ENCODE data around the gene IGF2BP3. TPM values are rescaled to one million over a fixed set of nuclear protein-coding genes. Genes with fewer than 3 reads are reported as not detected.

Gene IGF2BP3
- total RNA-seq, 5 donors from 2014 or later (not counting 1 experiment from before 2014, with no cell fraction given) = 0.46 to 1.9 (median 0.55) TPM; not detected in 1

- Histone ChIP-seq H3K9me3 (no peaks in the 10 kb centered on the region), H3K27ac (ENCODE audit: low read length) (no peak overlapping the region), H3K27me3 (replicated peaks in 1 of 2; ENCODE audit: control insufficient read depth in 2 of 2, extremely low read depth in 1 of 2, insufficient read depth in 2 of 2, low read length in 1 of 2) (peaks cover 0 to 5% of the 10 kb centered on the region in 2 experiments), H3K4me1 (ENCODE audit: control insufficient read depth in 1 of 2, extremely low read depth in 1 of 2, insufficient read depth in 2 of 2, low read length in 2 of 2) (peaks cover 11 to 15% of the 10 kb centered on the region in 2 experiments), H3K36me3 (ENCODE audit: control insufficient read depth in 2 of 2, extremely low read depth in 1 of 2, insufficient read depth in 1 of 2, low read length in 1 of 2) (no peaks in the 10 kb centered on the region), H3K4me3 (ENCODE audit: control insufficient read depth in 1 of 2, extremely low read depth in 1 of 2, low read length in 1 of 2) (no peak overlapping the region)
- CTCF ChIA-PET = interaction anchor here in 1 of 2 donors (0.8 to 1.3 kb wide), 4 partner anchors 9 to 63 kb away, joined by 5 to 6 read pairs (median 5); no protein-coding TSS in a partner anchor
- H3K27ac Mint-ChIP-seq = no peak overlapping the region
- H3K4me3 Mint-ChIP-seq = no peak overlapping the region
- H3K9me3 Mint-ChIP-seq = no peaks in the 10 kb centered on the region
- H3K36me3 Mint-ChIP-seq = no peaks in the 10 kb centered on the region
- peaks cover 19 to 22% (median 22%) of the 10 kb centered on the region in 3 donors for H3K4me1 Mint-ChIP-seq
- ATAC-seq (replicated peaks in 1 of 4) = no peak
- no peak for DNase-seq
- H3K27me3 Mint-ChIP-seq = no peaks in the 10 kb centered on the region
- POLR2A ChIA-PET = interaction anchor here in 1 of 2 donors (0.6 kb wide), 1 partner anchor 187 kb away, joined by 3 read pairs; no protein-coding TSS in a partner anchor
Measured at GRCh38 chr7:23295401-23295697, 174.9 kb downstream of the IGF2BP3 start.

- ChIA-PET CTCF (interaction anchor here in 1 of 2 donors (0.8 to 1.3 kb wide), 4 partner anchors 8 to 64 kb away, joined by 5 to 6 read pairs (median 5); no protein-coding TSS in a partner anchor), POLR2A (interaction anchor here (0.6 to 0.7 kb wide), 3 partner anchors 18 to 236 kb away, joined by 3 to 4 read pairs (median 3); no protein-coding TSS in a partner anchor)
- 65% methylated on average over 3 of the region's 6 CpGs for WGBS (ENCODE audit: insufficient coverage)
- DNase-seq = no peak
- no peak for ATAC-seq (replicated peaks in 1 of 4)
- H3K27ac Mint-ChIP-seq = no peak overlapping the region
- H3K36me3 ChIP-seq (ENCODE audit: control insufficient read depth in 2 of 2, extremely low read depth in 1 of 2, insufficient read depth in 1 of 2, low read length in 1 of 2) = no peaks in the 10 kb centered on the region
- H3K4me1 ChIP-seq (ENCODE audit: control insufficient read depth in 1 of 2, extremely low read depth in 1 of 2, insufficient read depth in 2 of 2, low read length in 2 of 2) = peaks cover 5 to 15% of the 10 kb centered on the region in 2 experiments
- H3K27me3 Mint-ChIP-seq = no peaks in the 10 kb centered on the region
- no peaks in the 10 kb centered on the region for H3K9me3 ChIP-seq
- H3K36me3 Mint-ChIP-seq = no peaks in the 10 kb centered on the region
- peaks cover 0 to 5% of the 10 kb centered on the region in 2 experiments for H3K27me3 ChIP-seq (replicated peaks in 1 of 2; ENCODE audit: control insufficient read depth in 2 of 2, extremely low read depth in 1 of 2, insufficient read depth in 2 of 2, low read length in 1 of 2)
- H3K4me1 Mint-ChIP-seq = peaks cover 16 to 18% (median 17%) of the 10 kb centered on the region in 3 donors
- no peak overlapping the region for H3K27ac ChIP-seq (ENCODE audit: low read length)
- H3K4me3 Mint-ChIP-seq = no peak overlapping the region
- H3K4me3 ChIP-seq (ENCODE audit: control insufficient read depth in 1 of 2, extremely low read depth in 1 of 2, low read length in 1 of 2) = no peak overlapping the region
- no peaks in the 10 kb centered on the region for H3K9me3 Mint-ChIP-seq
Measured at GRCh38 chr7:23294549-23295400, 175.5 kb downstream of the IGF2BP3 start.

GRCh38 chr7:23293500-23294073 is 176.7 kb downstream of the IGF2BP3 start:
- H3K4me3 ChIP-seq (ENCODE audit: control insufficient read depth in 1 of 2, extremely low read depth in 1 of 2, low read length in 1 of 2) = no peak overlapping the region
- Mint-ChIP-seq H3K36me3 (no peaks in the 10 kb centered on the region), H3K4me1 (peaks cover 8 to 15% (median 13%) of the 10 kb centered on the region in 3 donors), H3K9me3 (no peaks in the 10 kb centered on the region), H3K4me3 (no peak overlapping the region), H3K27ac (no peak overlapping the region), H3K27me3 (no peaks in the 10 kb centered on the region)
- peaks cover under 1 to 14% of the 10 kb centered on the region in 2 experiments for H3K4me1 ChIP-seq (ENCODE audit: control insufficient read depth in 1 of 2, extremely low read depth in 1 of 2, insufficient read depth in 2 of 2, low read length in 2 of 2)
- DNase-seq = no peak
- ChIA-PET CTCF (no interaction called here), POLR2A (interaction anchor here in 1 of 2 donors (0.6 kb wide), 1 partner anchor 237 kb away, joined by 4 read pairs; no protein-coding TSS in a partner anchor)
- ATAC-seq (replicated peaks in 1 of 4) = no peak
- H3K27ac ChIP-seq (ENCODE audit: low read length) = no peak overlapping the region
- WGBS (ENCODE audit: insufficient coverage) = 96% methylated on average over 5 of the region's 12 CpGs
- H3K36me3 ChIP-seq (ENCODE audit: control insufficient read depth in 2 of 2, extremely low read depth in 1 of 2, insufficient read depth in 1 of 2, low read length in 1 of 2) = no peaks in the 10 kb centered on the region
- H3K27me3 ChIP-seq (replicated peaks in 1 of 2; ENCODE audit: control insufficient read depth in 2 of 2, extremely low read depth in 1 of 2, insufficient read depth in 2 of 2, low read length in 1 of 2) = peaks cover 0 to 5% of the 10 kb centered on the region in 2 experiments
- no peaks in the 10 kb centered on the region for H3K9me3 ChIP-seq

GRCh38 chr7:23292623-23293022 is 177.7 kb downstream of the IGF2BP3 start:
- peaks cover 0 to 13% of the 10 kb centered on the region in 2 experiments for H3K4me1 ChIP-seq (ENCODE audit: control insufficient read depth in 1 of 2, extremely low read depth in 1 of 2, insufficient read depth in 2 of 2, low read length in 2 of 2)
- ATAC-seq (replicated peaks in 1 of 4) = no peak

GRCh38 chr7:23291957-23292560 is 178.2 kb downstream of the IGF2BP3 start:
- Histone ChIP-seq H3K27me3 (replicated peaks in 1 of 2; ENCODE audit: control insufficient read depth in 2 of 2, extremely low read depth in 1 of 2, insufficient read depth in 2 of 2, low read length in 1 of 2) (peaks cover 0 to 5% of the 10 kb centered on the region in 2 experiments), H3K27ac (ENCODE audit: low read length) (no peak overlapping the region), H3K36me3 (ENCODE audit: control insufficient read depth in 2 of 2, extremely low read depth in 1 of 2, insufficient read depth in 1 of 2, low read length in 1 of 2) (no peaks in the 10 kb centered on the region), H3K4me1 (ENCODE audit: control insufficient read depth in 1 of 2, extremely low read depth in 1 of 2, insufficient read depth in 2 of 2, low read length in 2 of 2) (peaks cover 0 to 15% of the 10 kb centered on the region in 2 experiments), H3K9me3 (no peaks in the 10 kb centered on the region), H3K4me3 (ENCODE audit: control insufficient read depth in 1 of 2, extremely low read depth in 1 of 2, low read length in 1 of 2) (no peak overlapping the region)
- CTCF ChIA-PET = interaction anchor here (0.6 to 0.7 kb wide), 2 partner anchors 10 to 20 kb away, joined by 3 to 5 read pairs; no protein-coding TSS in a partner anchor
- H3K4me3 Mint-ChIP-seq = no peak overlapping the region
- H3K27ac Mint-ChIP-seq = no peak overlapping the region
- ATAC-seq (replicated peaks in 1 of 4) = no peak
- no peak for DNase-seq
- POLR2A ChIA-PET = no interaction called here
- WGBS (ENCODE audit: insufficient coverage) = no CpG with 5 or more reads among the region's 3 CpGs
- H3K9me3 Mint-ChIP-seq = no peaks in the 10 kb centered on the region
- H3K4me1 Mint-ChIP-seq = peaks cover 10 to 19% (median 17%) of the 10 kb centered on the region in 3 donors
- H3K36me3 Mint-ChIP-seq = no peaks in the 10 kb centered on the region
- no peaks in the 10 kb centered on the region for H3K27me3 Mint-ChIP-seq

More at GRCh38 chr7:23292623-23293022, 177.7 kb downstream of the IGF2BP3 start:
- Histone ChIP-seq H3K36me3 (ENCODE audit: control insufficient read depth in 2 of 2, extremely low read depth in 1 of 2, insufficient read depth in 1 of 2, low read length in 1 of 2) (no peaks in the 10 kb centered on the region), H3K27ac (ENCODE audit: low read length) (no peak overlapping the region), H3K4me3 (ENCODE audit: control insufficient read depth in 1 of 2, extremely low read depth in 1 of 2, low read length in 1 of 2) (no peak overlapping the region), H3K9me3 (no peaks in the 10 kb centered on the region), H3K27me3 (replicated peaks in 1 of 2; ENCODE audit: control insufficient read depth in 2 of 2, extremely low read depth in 1 of 2, insufficient read depth in 2 of 2, low read length in 1 of 2) (peaks cover 0 to 5% of the 10 kb centered on the region in 2 experiments)
- Mint-ChIP-seq H3K4me1 (peaks cover 10 to 17% (median 15%) of the 10 kb centered on the region in 3 donors), H3K27ac (no peak overlapping the region), H3K4me3 (no peak overlapping the region), H3K36me3 (no peaks in the 10 kb centered on the region), H3K27me3 (no peaks in the 10 kb centered on the region), H3K9me3 (no peaks in the 10 kb centered on the region)
- ChIA-PET CTCF (interaction anchor here in 1 of 2 donors (0.7 kb wide), 1 partner anchor 21 kb away, joined by 3 read pairs; no protein-coding TSS in a partner anchor), POLR2A (no interaction called here)
- no peak for DNase-seq
- WGBS (ENCODE audit: insufficient coverage) = no CpG with 5 or more reads among the region's 4 CpGs

- no peak for ATAC-seq (replicated peaks in 1 of 4)
- no peak overlapping the region for H3K4me3 Mint-ChIP-seq
- Histone ChIP-seq H3K4me1 (ENCODE audit: control insufficient read depth in 1 of 2, extremely low read depth in 1 of 2, insufficient read depth in 2 of 2, low read length in 2 of 2) (peaks cover 0 to 15% of the 10 kb centered on the region in 2 experiments), H3K4me3 (ENCODE audit: control insufficient read depth in 1 of 2, extremely low read depth in 1 of 2, low read length in 1 of 2) (no peak overlapping the region), H3K36me3 (ENCODE audit: control insufficient read depth in 2 of 2, extremely low read depth in 1 of 2, insufficient read depth in 1 of 2, low read length in 1 of 2) (no peaks in the 10 kb centered on the region), H3K9me3 (no peaks in the 10 kb centered on the region), H3K27me3 (replicated peaks in 1 of 2; ENCODE audit: control insufficient read depth in 2 of 2, extremely low read depth in 1 of 2, insufficient read depth in 2 of 2, low read length in 1 of 2) (peaks cover 0 to 5% of the 10 kb centered on the region in 2 experiments), H3K27ac (ENCODE audit: low read length) (no peak overlapping the region)
- no peak overlapping the region for H3K27ac Mint-ChIP-seq
- 97% methylated on average over 7 of the region's 9 CpGs for WGBS (ENCODE audit: insufficient coverage)
- H3K4me1 Mint-ChIP-seq = peaks cover 10 to 19% (median 17%) of the 10 kb centered on the region in 3 donors
- H3K9me3 Mint-ChIP-seq = no peaks in the 10 kb centered on the region
- H3K36me3 Mint-ChIP-seq = no peaks in the 10 kb centered on the region
- CTCF ChIA-PET = interaction anchor here in 1 of 2 donors (0.6 kb wide), 1 partner anchor 9 kb away, joined by 5 read pairs; no protein-coding TSS in a partner anchor
- POLR2A ChIA-PET = no interaction called here
- no peaks in the 10 kb centered on the region for H3K27me3 Mint-ChIP-seq
- no peak for DNase-seq
Measured at GRCh38 chr7:23290993-23291392, 179.3 kb downstream of the IGF2BP3 start.

Data from T-cell (primary cell).